ENCODE measurements around the gene LEMD1.

GRCh38 chr1:205447457-205448341 is 25.8 kb upstream of the LEMD1 start:
- TF ChIP-seq CTCF (IDR thresholded peaks at IDR 0.05; ENCODE audit: low read length) (no peak), EZH2 (IDR thresholded peaks at IDR 0.05; ENCODE audit: borderline replicate concordance, low read length) (no peak)
